SK-N-SH treated with all-trans-retinoic acid at 6 μM for 48 hours (cell line): Measurements from ENCODE around the gene ARL15.

Source experiments
- ATAC-seq: fragments of 200-7000 bp; cut with Tn5 transposase; 3 replicates; pipeline ENCODE4 v1.9.1; 2020; ENCODE audit warnings: mild to moderate bottlenecking, moderate library complexity
- BACH2 ChIP-seq: fragments of 250-450 bp; sonication (Bioruptor Pico); IDR thresholded peaks from 2 replicates; pipeline ENCODE4 v1.9.0; 2021; ENCODE audit warnings: mild to moderate bottlenecking, borderline replicate concordance
- CREB5 ChIP-seq: fragments of 250-450 bp; sonication (Bioruptor Pico); IDR thresholded peaks from 2 replicates; pipeline ENCODE4 v1.5.1; 2020; ENCODE audit warnings: low read depth, mild to moderate bottlenecking, moderate library complexity
- CSDC2 ChIP-seq: fragments of 250-450 bp; sonication (Bioruptor Pico); IDR thresholded peaks from 2 replicates; pipeline ENCODE4 v1.5.0; 2020; ENCODE audit warnings: mild to moderate bottlenecking, moderate library complexity
- CSRNP3 ChIP-seq: fragments of 250-450 bp; sonication (Bioruptor Pico); IDR thresholded peaks from 2 replicates; pipeline ENCODE4 v1.5.1; 2021; ENCODE audit warnings: mild to moderate bottlenecking, moderate library complexity
- ESRRG ChIP-seq: fragments of 250-450 bp; sonication (Bioruptor Pico); IDR thresholded peaks from 2 replicates; pipeline ENCODE4 v1.6.1; 2021; ENCODE audit warnings: mild to moderate bottlenecking
- GLIS3 ChIP-seq: fragments of 250-450 bp; sonication (Bioruptor Pico); IDR thresholded peaks from 2 replicates; pipeline ENCODE4 v1.5.0; 2020; ENCODE audit warnings: mild to moderate bottlenecking, moderate library complexity
- ISL1 ChIP-seq: fragments of 250-450 bp; sonication (Bioruptor Pico); IDR thresholded peaks from 2 replicates; pipeline ENCODE4 v2.1.2; 2022; ENCODE audit warnings: mild to moderate bottlenecking, moderate library complexity
- OSR1 ChIP-seq: fragments of 250-450 bp; sonication (Bioruptor Pico); IDR thresholded peaks from 2 replicates; pipeline ENCODE4 v1.8.0; 2022; ENCODE audit warnings: moderate library complexity, mild to moderate bottlenecking, inconsistent platforms
- PATZ1 ChIP-seq: fragments of 250-450 bp; sonication (Bioruptor Pico); IDR thresholded peaks from 2 replicates; pipeline ENCODE4 v1.8.0; 2020; ENCODE audit warnings: mild to moderate bottlenecking, moderate library complexity, borderline replicate concordance
- POU6F1 ChIP-seq: fragments of 250-450 bp; sonication (Bioruptor Pico); IDR thresholded peaks from 2 replicates; pipeline ENCODE4 v1.8.0; 2021; ENCODE audit warnings: low read depth, mild to moderate bottlenecking, moderate library complexity, borderline replicate concordance
- PPARA ChIP-seq: fragments of 250-450 bp; sonication (Bioruptor Pico); IDR thresholded peaks from 2 replicates; pipeline ENCODE4 v1.5.0; 2020; ENCODE audit warnings: mild to moderate bottlenecking, borderline replicate concordance
- SNAI2 ChIP-seq: fragments of 250-450 bp; sonication (Bioruptor Pico); IDR thresholded peaks from 2 replicates; pipeline ENCODE4 v1.5.0; 2020; ENCODE audit warnings: mild to moderate bottlenecking, moderate library complexity
- TCF4 ChIP-seq: fragments of 250-450 bp; sonication (Bioruptor Pico); IDR thresholded peaks from 2 replicates; pipeline ENCODE4 v1.8.0; 2021; ENCODE audit warnings: mild to moderate bottlenecking, moderate library complexity, borderline replicate concordance
- TOX ChIP-seq: fragments of 250-450 bp; sonication (Bioruptor Pico); IDR thresholded peaks from 2 replicates; pipeline ENCODE4 v1.8.0; 2021; ENCODE audit warnings: mild to moderate bottlenecking, moderate library complexity, borderline replicate concordance
- TSHZ2 ChIP-seq: fragments of 250-450 bp; sonication (Bioruptor Pico); IDR thresholded peaks from 2 replicates; pipeline ENCODE4 v1.5.0; 2020; ENCODE audit warnings: mild to moderate bottlenecking, moderate library complexity
- ZC3H10 ChIP-seq: fragments of 250-450 bp; sonication (Bioruptor Pico); IDR thresholded peaks from 2 replicates; pipeline ENCODE4 v1.5.1; 2021; ENCODE audit warnings: mild to moderate bottlenecking, moderate library complexity
- ZFP3 ChIP-seq: fragments of 250-450 bp; sonication (Bioruptor Pico); IDR thresholded peaks from 2 replicates; pipeline ENCODE4 v1.5.0; 2020; ENCODE audit warnings: mild to moderate bottlenecking, moderate library complexity
- ZFP30 ChIP-seq: fragments of 450-650 bp; formaldehyde crosslinking; IDR thresholded peaks from 2 replicates; pipeline ENCODE4 v1.5.0; 2022; ENCODE audit warnings: mild to moderate bottlenecking, moderate library complexity
- ZNF565 ChIP-seq: fragments of 450-650 bp; formaldehyde crosslinking; conservative IDR thresholded peaks from 2 replicates; pipeline ENCODE4 v1.5.0; 2020; ENCODE audit warnings: low read depth, mild to moderate bottlenecking, moderate library complexity
- ZNF70 ChIP-seq: fragments of 450-650 bp; formaldehyde crosslinking; IDR thresholded peaks from 2 replicates; pipeline ENCODE4 v1.5.0; 2020; ENCODE audit warnings: mild to moderate bottlenecking, moderate library complexity
- ZNF8 ChIP-seq: fragments of 450-650 bp; formaldehyde crosslinking; IDR thresholded peaks from 2 replicates; pipeline ENCODE4 v1.5.0; 2020; ENCODE audit warnings: mild to moderate bottlenecking, moderate library complexity

The ARL15 gene

GRCh38 chr5:54332720-54333119 is 22.3 kb upstream of the ARL15 start:
- TF ChIP-seq OSR1 (CRISPR knock-in tag): no peak
- TF ChIP-seq CREB5: no peak
- no peak for TF ChIP-seq TOX (CRISPR knock-in tag)
- no peak for TF ChIP-seq ZNF8 (CRISPR knock-in tag)
- TF ChIP-seq PPARA (CRISPR knock-in tag): no peak
- no peak for TF ChIP-seq GLIS3 (CRISPR knock-in tag)
- no peak for TF ChIP-seq BACH2 (CRISPR knock-in tag)
- TF ChIP-seq ZC3H10 (CRISPR knock-in tag): no peak
- TF ChIP-seq SNAI2 (CRISPR knock-in tag): no peak
- TF ChIP-seq CSDC2 (CRISPR knock-in tag): no peak
- ATAC-seq: no peak

- ATAC-seq: peak; percentile 98
- TF ChIP-seq OSR1 (CRISPR knock-in tag) (no peak), ZNF70 (CRISPR knock-in tag) (no peak), ZNF8 (CRISPR knock-in tag) (no peak), ZFP30 (CRISPR knock-in tag) (no peak), ZNF565 (CRISPR knock-in tag) (no peak), ISL1 (CRISPR knock-in tag) (peak; percentile 79), POU6F1 (CRISPR knock-in tag) (no peak), CSDC2 (CRISPR knock-in tag) (peak; percentile 34; the same call in 1 of the 2 replicates), CREB5 (peak; percentile 46; the same call in 1 of the 2 replicates), PATZ1 (CRISPR knock-in tag) (no peak), CSRNP3 (no peak), TSHZ2 (CRISPR knock-in tag) (no peak), TCF4 (CRISPR knock-in tag) (no peak), ZFP3 (CRISPR knock-in tag) (no peak; the same call in 1 of the 2 replicates), PPARA (CRISPR knock-in tag) (no peak), ESRRG (CRISPR knock-in tag) (no peak), BACH2 (CRISPR knock-in tag) (no peak), GLIS3 (CRISPR knock-in tag) (no peak)
Observed at GRCh38 chr5:54329731-54330709, 19.6 kb upstream of the ARL15 start.
